Bronchial epithelial cell (primary cell): ENCODE measurements around the gene MAPK4. TPM values are rescaled to one million over a fixed set of nuclear protein-coding genes. Genes with fewer than 3 reads are reported as not detected.

ENCODE experiments used
- DNase-seq: peaks from one replicate; pipeline ENCODE4 v3.0.0-alpha.2; 2010; ENCODE audit warnings: low read depth
- FAIRE-seq: peaks from 2 replicates; lab custom pipeline; 2011; peaks lifted over from hg19 to GRCh38; lab: Jason Lieb, UNC
- H3K27me3 ChIP-seq: 2 replicates; pipeline ENCODE4 v1.5.1; 2011; ENCODE audit warnings: low read length; ENCODE audit not compliant: control insufficient read depth, insufficient read depth
- H3K36me3 ChIP-seq: 2 replicates; pipeline ENCODE4 v1.5.1; 2011; ENCODE audit warnings: low read length; ENCODE audit not compliant: control insufficient read depth, insufficient read depth
- H3K4me3 ChIP-seq: 2 replicates; pipeline ENCODE4 v1.5.1; 2011; ENCODE audit warnings: mild to moderate bottlenecking, low read depth, low read length, control low read depth
- total RNA-seq: library from RNA; depleted of rRNA; stranded (reverse); fragments of >200 nt; gene quantifications from 2 replicates; pipeline ENCODE4 v1.2.1, GENCODE V29; 2014
- TF ChIP-seq, protein P1 (sequence below): IDR thresholded peaks from 2 replicates; pipeline ENCODE4 v1.5.1; 2011; ENCODE audit warnings: mild to moderate bottlenecking, moderate library complexity, low read length, control low read depth, inconsistent platforms; ENCODE audit not compliant: insufficient read depth, severe bottlenecking

Gene MAPK4
- total RNA-seq, 1 donor from 2014 or later: not detected

DNA sequence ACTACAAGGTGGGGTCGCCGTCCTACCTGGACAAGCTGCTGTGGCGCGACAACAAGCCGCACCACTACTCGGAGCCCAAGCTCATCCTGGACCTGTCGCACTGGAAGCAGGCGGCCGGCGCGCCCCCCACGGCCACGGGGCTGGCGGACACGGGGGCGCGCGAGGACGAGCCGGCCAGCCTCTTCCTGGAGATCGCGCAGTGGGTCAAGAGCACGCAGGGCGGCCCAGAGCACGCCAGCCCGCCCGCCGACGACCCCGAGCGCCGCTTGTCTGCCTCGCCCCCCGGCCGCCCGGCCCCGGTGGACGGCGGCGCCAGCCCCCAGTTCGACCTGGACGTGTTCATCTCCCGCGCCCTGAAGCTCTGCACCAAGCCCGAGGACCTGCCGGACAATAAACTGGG, 169.5 kb downstream of the MAPK4 start:
- FAIRE-seq (no peak), DNase-seq (no peak)
- H3K36me3 ChIP-seq: no peaks in the 10 kb centered on the region
- no peak overlapping the region for H3K4me3 ChIP-seq
- TF ChIP-seq, protein P1, sequence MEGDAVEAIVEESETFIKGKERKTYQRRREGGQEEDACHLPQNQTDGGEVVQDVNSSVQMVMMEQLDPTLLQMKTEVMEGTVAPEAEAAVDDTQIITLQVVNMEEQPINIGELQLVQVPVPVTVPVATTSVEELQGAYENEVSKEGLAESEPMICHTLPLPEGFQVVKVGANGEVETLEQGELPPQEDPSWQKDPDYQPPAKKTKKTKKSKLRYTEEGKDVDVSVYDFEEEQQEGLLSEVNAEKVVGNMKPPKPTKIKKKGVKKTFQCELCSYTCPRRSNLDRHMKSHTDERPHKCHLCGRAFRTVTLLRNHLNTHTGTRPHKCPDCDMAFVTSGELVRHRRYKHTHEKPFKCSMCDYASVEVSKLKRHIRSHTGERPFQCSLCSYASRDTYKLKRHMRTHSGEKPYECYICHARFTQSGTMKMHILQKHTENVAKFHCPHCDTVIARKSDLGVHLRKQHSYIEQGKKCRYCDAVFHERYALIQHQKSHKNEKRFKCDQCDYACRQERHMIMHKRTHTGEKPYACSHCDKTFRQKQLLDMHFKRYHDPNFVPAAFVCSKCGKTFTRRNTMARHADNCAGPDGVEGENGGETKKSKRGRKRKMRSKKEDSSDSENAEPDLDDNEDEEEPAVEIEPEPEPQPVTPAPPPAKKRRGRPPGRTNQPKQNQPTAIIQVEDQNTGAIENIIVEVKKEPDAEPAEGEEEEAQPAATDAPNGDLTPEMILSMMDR: no peak
- no peaks in the 10 kb centered on the region for H3K27me3 ChIP-seq

DNA sequence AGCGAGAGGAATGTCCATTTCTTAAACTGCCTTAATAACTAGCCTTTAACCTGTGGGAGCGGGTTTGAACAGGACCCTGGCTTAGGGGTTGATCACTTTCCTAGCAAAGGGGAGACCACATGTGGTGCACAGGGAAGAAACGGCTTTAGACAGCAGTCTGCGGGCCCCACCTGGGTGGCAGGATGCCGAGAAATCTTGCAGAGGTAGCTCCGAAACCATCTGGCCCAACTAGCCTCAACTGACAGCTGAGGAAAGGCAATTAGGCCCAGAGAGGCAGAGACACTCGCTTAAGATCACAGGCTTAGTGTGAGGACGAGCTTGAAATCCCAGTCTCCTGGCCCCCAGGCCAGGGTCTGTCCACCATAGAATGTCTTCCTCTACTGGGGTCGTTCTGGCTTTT, 170.1 kb downstream of the MAPK4 start:
- no peaks in the 10 kb centered on the region for H3K36me3 ChIP-seq
- no peak for FAIRE-seq
- TF ChIP-seq, protein P1: no peak
- no peaks in the 10 kb centered on the region for H3K27me3 ChIP-seq
- DNase-seq: no peak
- H3K4me3 ChIP-seq: no peak overlapping the region

DNA sequence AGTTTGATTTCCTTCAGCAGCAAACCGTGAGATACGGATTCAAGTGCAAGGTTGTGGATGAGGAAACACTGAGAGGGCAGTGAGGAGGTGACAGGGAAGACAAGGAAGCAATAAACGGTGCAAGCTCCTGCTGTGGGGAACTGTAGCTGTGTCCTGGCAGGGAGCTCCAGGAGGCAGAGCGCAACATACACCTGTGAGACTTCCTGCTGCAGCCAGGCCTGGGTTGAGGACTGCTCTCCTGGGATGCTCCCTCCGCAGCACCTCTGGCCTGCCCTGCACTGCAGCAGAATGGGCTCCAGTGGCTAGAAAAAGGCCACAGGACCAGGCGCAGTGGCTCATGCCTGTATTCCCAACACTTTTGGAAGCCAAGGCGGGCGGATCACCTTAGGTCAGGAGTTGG, 174.5 kb downstream of the MAPK4 start:
- TF ChIP-seq, protein P1: no peak
- FAIRE-seq (no peak), DNase-seq (no peak)
- Histone ChIP-seq H3K27me3 (no peaks in the 10 kb centered on the region), H3K4me3 (no peak overlapping the region), H3K36me3 (no peaks in the 10 kb centered on the region)

DNA sequence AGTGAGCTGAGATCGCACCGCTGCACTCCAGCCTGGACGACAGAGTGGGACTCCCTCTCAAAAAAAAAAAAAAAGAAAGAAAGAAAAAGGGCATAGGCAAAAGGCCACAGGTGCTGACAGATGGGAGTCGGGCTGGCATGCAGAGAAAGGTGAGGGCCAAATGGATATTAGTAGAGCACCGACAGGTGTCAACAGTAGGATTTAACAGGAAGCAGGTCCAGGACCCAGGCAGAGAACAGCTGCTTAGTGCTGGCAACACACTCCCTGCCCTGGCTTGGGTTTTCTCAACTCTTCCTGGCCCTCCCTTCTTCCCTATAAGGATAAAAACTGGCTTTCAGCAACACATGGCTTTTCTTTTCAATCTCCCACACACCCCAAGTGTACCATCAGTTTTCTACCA, 175.0 kb downstream of the MAPK4 start:
- no peak for DNase-seq
- no peaks in the 10 kb centered on the region for H3K36me3 ChIP-seq
- TF ChIP-seq, protein P1: no peak
- no peaks in the 10 kb centered on the region for H3K27me3 ChIP-seq
- no peak for FAIRE-seq
- no peak overlapping the region for H3K4me3 ChIP-seq

DNA sequence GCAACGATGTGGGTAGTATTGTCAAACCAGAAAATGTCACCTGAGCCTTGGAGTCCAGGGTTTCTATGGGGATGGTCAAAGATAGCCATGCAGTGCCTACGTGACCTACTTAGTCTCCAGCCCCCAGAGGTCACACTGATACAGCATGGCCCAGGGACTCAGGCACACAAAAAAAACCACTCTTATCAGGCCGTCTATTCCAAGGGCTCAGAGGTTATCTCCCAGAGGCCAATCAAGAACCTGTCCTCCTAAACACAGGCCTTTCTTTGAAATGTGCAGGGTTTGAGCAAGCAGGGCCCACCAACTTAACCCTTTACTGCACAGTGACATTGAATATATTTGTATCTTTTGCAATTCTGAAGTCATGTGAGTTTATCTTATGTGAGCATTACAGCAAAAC, 177.2 kb downstream of the MAPK4 start:
- TF ChIP-seq, protein P1: no peak
- no peak for FAIRE-seq

DNA sequence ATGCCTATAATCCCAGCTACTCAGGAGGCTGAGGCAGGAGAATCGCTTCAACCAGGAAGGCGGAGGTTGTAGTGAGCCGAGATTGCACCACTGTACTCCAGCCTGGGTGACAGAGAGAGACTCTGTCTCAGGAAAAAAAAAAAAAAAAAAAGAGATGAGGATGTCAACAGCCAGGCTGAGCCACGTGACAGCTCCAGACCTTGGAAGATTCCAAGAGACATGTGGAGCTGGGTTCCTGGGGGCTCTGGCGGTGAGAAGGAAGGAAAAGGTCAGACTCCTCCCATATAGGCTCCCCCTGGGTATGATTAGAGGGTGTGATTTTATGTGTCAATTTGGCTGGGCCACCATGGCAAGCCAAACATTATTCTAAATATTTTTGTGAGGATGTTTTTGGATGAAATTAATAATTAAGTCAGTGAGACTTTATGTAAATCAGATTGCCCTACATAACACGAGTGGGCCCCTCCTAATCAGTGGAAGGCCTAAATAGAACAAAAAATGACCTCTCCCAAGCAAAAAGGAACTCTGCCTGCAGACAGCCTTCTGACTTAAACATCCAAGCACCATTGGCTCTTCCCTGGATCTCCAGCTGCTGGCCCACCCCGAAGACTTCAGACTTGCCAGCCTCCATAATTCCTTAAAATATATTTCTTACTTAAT, 178.3 kb downstream of the MAPK4 start:
- FAIRE-seq: no peak

More for the DNA sequence above, 177.2 kb downstream of the MAPK4 start:
- no peak overlapping the region for H3K4me3 ChIP-seq
- H3K36me3 ChIP-seq: no peaks in the 10 kb centered on the region
- H3K27me3 ChIP-seq: no peaks in the 10 kb centered on the region
- DNase-seq: no peak

More for the DNA sequence above, 178.3 kb downstream of the MAPK4 start:
- DNase-seq: no peak
- H3K36me3 ChIP-seq: no peaks in the 10 kb centered on the region
- no peak overlapping the region for H3K4me3 ChIP-seq
- TF ChIP-seq, protein P1: no peak
- peaks cover 3% of the 10 kb centered on the region for H3K27me3 ChIP-seq
